Heart left ventricle (tissue), 13 donors: ENCODE measurements around the gene ZACN.

ENCODE experiments used
- CTCF ChIP-seq, 12 donors: fragments of 200-600 bp; sonication (generic) in 4 of 12; IDR thresholded peaks; one replicate each; pipeline versions ENCODE4 v1.5.0 to v1.8.0; 2018 to 2022; ENCODE audit warnings: antibody characterized with exemption in 12 of 12, mild to moderate bottlenecking in 5 of 12
- POLR2A ChIP-seq, 2 donors: fragments of 450-650 bp; IDR thresholded peaks; one replicate each; pipeline ENCODE4 v1.6.1; 2017; ENCODE audit warnings: antibody characterized with exemption in 2 of 2, mild to moderate bottlenecking in 2 of 2, moderate library complexity in 2 of 2
- donor health status: ischemic (EF 13 %, LVEDD 7.1; RV severe dilation, severe dysfunction).
- donor health status: DM: no; HTN: yes; CAD: no.
- donor health status: DM: no; HTN: no; CAD: no.
- donor health status: ischemic (EF 25% LVEDD 6.9; RV normal size, moderate dysfunction).
- donor health status: ischemic (EF 25% LVEDD 5.7; RV mildly dilated, moderate dysfunction).
- donor health status: ischemic (EF 35%, LVEDD 5.7; RV mildly dilated, moderate dysfunction).
- donor health status: nonischemic (EF 11% LVEDD 7.7; RV severe dilation, severe dysfunction).
- donor health status: DM: yes; HTN: yes; CAD: no.
- donor health status: PGD.
- donor health status: ischemic (EF 29% LVEDD 5.4; RV normal size, mild dysfunction).
- donor health status: nonischemic (EF 23%, LVEDD 6.1; RV moderate dilation, normal function).

DNA sequence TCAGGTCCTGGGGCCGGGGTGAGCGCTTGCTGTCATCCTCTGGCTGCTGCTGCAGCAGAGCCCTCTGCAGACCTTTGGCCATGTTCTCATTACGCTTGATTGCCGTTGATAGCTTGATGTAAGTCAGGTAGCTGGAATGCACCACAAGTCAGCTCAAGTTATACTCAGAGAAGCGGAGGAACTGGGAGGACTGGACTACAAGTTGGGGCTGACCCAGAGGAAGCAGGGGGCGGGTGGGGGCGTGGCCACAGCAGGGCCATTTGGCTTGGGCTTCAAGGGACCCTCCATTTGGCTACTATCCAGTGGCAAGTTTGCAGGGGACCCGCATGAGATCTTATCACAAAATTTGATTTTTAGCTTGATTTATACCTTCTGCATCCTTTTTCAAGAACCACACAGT is 32.9 kb upstream of the ZACN start:
- TF ChIP-seq CTCF (IDR thresholded peaks at IDR 0.05) (no peak), POLR2A (IDR thresholded peaks at IDR 0.05) (no peak)
